GM23338 (cell line): ENCODE results near the gene XYLT1. TPM values are rescaled to one million over a fixed set of nuclear protein-coding genes. Genes with fewer than 3 reads are reported as not detected.

ENCODE experiments used
- ATAC-seq: fragments of 200-7000 bp; cut with Tn5 transposase; 3 replicates; pipeline ENCODE4 v1.9.1; 2020
- DNase-seq: peaks from one replicate; pipeline ENCODE4 v3.0.0-alpha.2; 2015; ENCODE audit warnings: low spot score
- H2AFZ ChIP-seq: fragments of 200-600 bp; sonication (generic); 2 replicates; pipeline ENCODE4 v1.8.0; 2016; ENCODE audit warnings: antibody characterized with exemption, mild to moderate bottlenecking, moderate library complexity
- H3F3A ChIP-seq: fragments of 200-600 bp; sonication (generic); replicated peaks from 2 replicates; pipeline ENCODE4 v1.8.0; 2017; ENCODE audit warnings: antibody characterized with exemption, mixed run types, low read depth
- H3K27ac ChIP-seq: fragments of 200-600 bp; sonication (generic); 2 replicates; pipeline ENCODE4 v1.6.1; 2016; ENCODE audit warnings: low read depth
- H3K27me3 ChIP-seq: fragments of 200-600 bp; sonication (generic); 2 replicates; pipeline ENCODE4 v1.8.0; 2016; ENCODE audit warnings: mild to moderate bottlenecking, mixed run types, moderate library complexity; ENCODE audit not compliant: insufficient read depth
- H3K36me3 ChIP-seq: fragments of 200-600 bp; sonication (generic); 2 replicates; pipeline ENCODE4 v1.8.0; 2016; ENCODE audit warnings: mild to moderate bottlenecking; ENCODE audit not compliant: insufficient read depth
- H3K4me1 ChIP-seq: fragments of 200-600 bp; sonication (generic); 2 replicates; pipeline ENCODE4 v1.8.0; 2016; ENCODE audit warnings: mild to moderate bottlenecking, moderate library complexity; ENCODE audit not compliant: insufficient read depth
- H3K4me2 ChIP-seq: fragments of 200-600 bp; sonication (generic); 2 replicates; pipeline ENCODE4 v1.7.1; 2017; ENCODE audit warnings: mixed run types
- H3K4me3 ChIP-seq: fragments of 200-600 bp; sonication (generic); 2 replicates; pipeline ENCODE4 v1.6.1; 2016; ENCODE audit warnings: mixed run types
- H3K79me2 ChIP-seq: fragments of 200-600 bp; sonication (generic); replicated peaks from 2 replicates; pipeline ENCODE4 v1.8.0; 2017; ENCODE audit warnings: mild to moderate bottlenecking; ENCODE audit not compliant: insufficient read depth
- H3K9me2 ChIP-seq: fragments of 200-600 bp; sonication (generic); 2 replicates; pipeline ENCODE4 v1.8.0; 2017; ENCODE audit not compliant: insufficient read depth
- H4K20me1 ChIP-seq: fragments of 200-600 bp; sonication (generic); replicated peaks from 2 replicates; pipeline ENCODE4 v1.8.0; 2017; ENCODE audit warnings: mild to moderate bottlenecking; ENCODE audit not compliant: insufficient read depth
- H3K27ac Mint-ChIP-seq: 2 replicates; pipeline ENCODE4 v1.8.0; 2020; ENCODE audit warnings: inconsistent platforms, mild to moderate bottlenecking, moderate library complexity, mixed read lengths
- H3K27me3 Mint-ChIP-seq: 3 replicates; pipeline ENCODE4 v1.8.0; 2022; ENCODE audit warnings: low read depth, mild to moderate bottlenecking, moderate library complexity, mixed read lengths, inconsistent platforms; ENCODE audit not compliant: insufficient read depth, poor library complexity
- H3K36me3 Mint-ChIP-seq: 3 replicates; pipeline ENCODE4 v1.8.0; 2021; ENCODE audit warnings: low read depth, mild to moderate bottlenecking, inconsistent platforms, moderate library complexity, mixed read lengths
- H3K4me1 Mint-ChIP-seq: 3 replicates; pipeline ENCODE4 v1.8.0; 2020; ENCODE audit warnings: mild to moderate bottlenecking, inconsistent platforms, mixed read lengths
- H3K4me3 Mint-ChIP-seq: 3 replicates; pipeline ENCODE4 v1.8.0; 2021; ENCODE audit warnings: moderate library complexity, mild to moderate bottlenecking, inconsistent platforms, mixed read lengths
- H3K9me3 Mint-ChIP-seq: 3 replicates; pipeline ENCODE4 v1.8.0; 2020; ENCODE audit warnings: moderate library complexity, mild to moderate bottlenecking, inconsistent platforms, mixed read lengths
- CREB1 ChIP-seq: fragments of 250-450 bp; sonication (Bioruptor Pico); IDR thresholded peaks from 2 replicates; pipeline ENCODE4 v1.5.0; 2020; ENCODE audit warnings: low read depth, mild to moderate bottlenecking, moderate library complexity
- EZH2 ChIP-seq: fragments of 200-600 bp; sonication (generic); IDR thresholded peaks from one replicate; pipeline ENCODE4 v1.8.0; 2017; ENCODE audit warnings: antibody characterized with exemption, mild to moderate bottlenecking, low read depth; ENCODE audit not compliant: unreplicated experiment
- EZH2phosphoT487 ChIP-seq: fragments of 200-600 bp; sonication (generic); IDR thresholded peaks from one replicate; pipeline ENCODE4 v1.8.1; 2018; ENCODE audit warnings: antibody characterized with exemption; ENCODE audit not compliant: unreplicated experiment
- JUNB ChIP-seq: IDR thresholded peaks from one replicate; pipeline ENCODE4 v1.6.1; 2016; ENCODE audit warnings: antibody characterized with exemption; ENCODE audit not compliant: unreplicated experiment
- NANOG ChIP-seq: IDR thresholded peaks from 2 replicates; pipeline ENCODE4 v1.6.1; 2016; ENCODE audit warnings: antibody characterized with exemption, borderline replicate concordance
- POLR2AphosphoS5 ChIP-seq: IDR thresholded peaks from 2 replicates; pipeline ENCODE4 v1.6.1; 2016; ENCODE audit warnings: antibody characterized with exemption, low read depth
- REST ChIP-seq: IDR thresholded peaks from one replicate; pipeline ENCODE4 v1.6.1; 2018; ENCODE audit warnings: antibody characterized with exemption; ENCODE audit not compliant: unreplicated experiment
- STAT1 ChIP-seq: IDR thresholded peaks from one replicate; pipeline ENCODE4 v1.6.1; 2016; ENCODE audit warnings: antibody characterized with exemption; ENCODE audit not compliant: unreplicated experiment
- ZNF114 ChIP-seq: fragments of 250-450 bp; sonication (Bioruptor Pico); IDR thresholded peaks from 2 replicates; pipeline ENCODE4 v1.5.0; 2020; ENCODE audit warnings: mild to moderate bottlenecking, moderate library complexity
- ZNF331 ChIP-seq: fragments of 250-450 bp; sonication (Bioruptor Pico); IDR thresholded peaks from 2 replicates; pipeline ENCODE4 v1.5.0; 2020; ENCODE audit warnings: low read depth, mild to moderate bottlenecking, moderate library complexity
- ZNF462 ChIP-seq: fragments of 250-450 bp; sonication (Bioruptor Pico); IDR thresholded peaks from 2 replicates; pipeline ENCODE4 v1.5.0; 2020; ENCODE audit warnings: mild to moderate bottlenecking, moderate library complexity
- polyA plus RNA-seq: library from polyadenylated mRNA; unstranded; fragments of >200 nt; fragmentation: Nextera tagmentation; extraction: Ambion mirVana; gene quantifications from 2 replicates; pipeline ENCODE4 v1.2.1, GENCODE V29; 2016
- total RNA-seq: library from RNA; depleted of rRNA; stranded (reverse); fragments of >200 nt; shearing (Covaris generic); gene quantifications from 2 replicates; pipeline ENCODE4 v1.2.3, GENCODE V29; 2014
- TF ChIP-seq, protein P1 (sequence below), 2 experiments: fragments of 200-600 bp in 1 of 2; sonication (generic) in 1 of 2; conservative IDR thresholded peaks; 2 replicates each; pipeline versions ENCODE4 v1.5.1 to v1.6.1; 2016 to 2017; ENCODE audit warnings: antibody characterized with exemption in 2 of 2, low read depth in 2 of 2, mild to moderate bottlenecking in 2 of 2, moderate library complexity in 1 of 2
- TF ChIP-seq, protein P2 (sequence below): IDR thresholded peaks from 2 replicates; pipeline ENCODE4 v1.6.1; 2016; ENCODE audit warnings: antibody characterized with exemption

XYLT1 gene
- total and polyA plus RNA-seq, 2 experiments from 2014 or later, result 3.5 to 24.7 TPM

DNA sequence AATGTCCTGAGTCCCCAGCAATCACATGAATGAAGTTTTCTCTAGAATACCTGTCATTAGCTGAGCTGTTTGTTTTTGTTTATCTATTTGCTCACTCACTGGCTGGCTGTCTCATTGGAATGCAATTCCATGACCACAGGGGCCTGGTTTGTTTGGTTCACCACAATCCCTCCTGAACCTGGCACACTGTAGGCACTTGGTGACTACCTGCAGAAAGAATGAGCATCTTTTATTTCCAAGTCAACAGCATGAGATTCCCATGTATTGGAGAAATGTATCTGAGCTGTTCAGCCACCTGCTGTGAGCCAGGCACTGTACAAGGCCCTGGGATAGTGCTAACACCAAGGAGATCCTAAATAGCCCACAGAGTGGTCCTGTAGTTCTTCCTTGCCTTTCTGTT, 345.1 kb downstream of the XYLT1 start:
- Mint-ChIP-seq H3K9me3 (no peaks in the 10 kb centered on the region), H3K36me3 (peaks cover 38% of the 10 kb centered on the region), H3K27me3 (no peaks in the 10 kb centered on the region), H3K4me1 (no peaks in the 10 kb centered on the region), H3K4me3 (no peak overlapping the region), H3K27ac (no peak overlapping the region)
- H3K4me2 ChIP-seq, result no peak overlapping the region
- TF ChIP-seq POLR2AphosphoS5, result no peak
- TF ChIP-seq NANOG, result no peak
- no peak for TF ChIP-seq ZNF462 (CRISPR knock-in tag)
- no peak for TF ChIP-seq ZNF331
- no peak for TF ChIP-seq JUNB
- TF ChIP-seq, protein P1, sequence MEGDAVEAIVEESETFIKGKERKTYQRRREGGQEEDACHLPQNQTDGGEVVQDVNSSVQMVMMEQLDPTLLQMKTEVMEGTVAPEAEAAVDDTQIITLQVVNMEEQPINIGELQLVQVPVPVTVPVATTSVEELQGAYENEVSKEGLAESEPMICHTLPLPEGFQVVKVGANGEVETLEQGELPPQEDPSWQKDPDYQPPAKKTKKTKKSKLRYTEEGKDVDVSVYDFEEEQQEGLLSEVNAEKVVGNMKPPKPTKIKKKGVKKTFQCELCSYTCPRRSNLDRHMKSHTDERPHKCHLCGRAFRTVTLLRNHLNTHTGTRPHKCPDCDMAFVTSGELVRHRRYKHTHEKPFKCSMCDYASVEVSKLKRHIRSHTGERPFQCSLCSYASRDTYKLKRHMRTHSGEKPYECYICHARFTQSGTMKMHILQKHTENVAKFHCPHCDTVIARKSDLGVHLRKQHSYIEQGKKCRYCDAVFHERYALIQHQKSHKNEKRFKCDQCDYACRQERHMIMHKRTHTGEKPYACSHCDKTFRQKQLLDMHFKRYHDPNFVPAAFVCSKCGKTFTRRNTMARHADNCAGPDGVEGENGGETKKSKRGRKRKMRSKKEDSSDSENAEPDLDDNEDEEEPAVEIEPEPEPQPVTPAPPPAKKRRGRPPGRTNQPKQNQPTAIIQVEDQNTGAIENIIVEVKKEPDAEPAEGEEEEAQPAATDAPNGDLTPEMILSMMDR (conservative IDR thresholded peaks at IDR 0.05; ENCODE audit: low read depth in 2 of 2), result no peak
- no peak for TF ChIP-seq EZH2
- TF ChIP-seq EZH2phosphoT487, result no peak
- TF ChIP-seq, protein P2, sequence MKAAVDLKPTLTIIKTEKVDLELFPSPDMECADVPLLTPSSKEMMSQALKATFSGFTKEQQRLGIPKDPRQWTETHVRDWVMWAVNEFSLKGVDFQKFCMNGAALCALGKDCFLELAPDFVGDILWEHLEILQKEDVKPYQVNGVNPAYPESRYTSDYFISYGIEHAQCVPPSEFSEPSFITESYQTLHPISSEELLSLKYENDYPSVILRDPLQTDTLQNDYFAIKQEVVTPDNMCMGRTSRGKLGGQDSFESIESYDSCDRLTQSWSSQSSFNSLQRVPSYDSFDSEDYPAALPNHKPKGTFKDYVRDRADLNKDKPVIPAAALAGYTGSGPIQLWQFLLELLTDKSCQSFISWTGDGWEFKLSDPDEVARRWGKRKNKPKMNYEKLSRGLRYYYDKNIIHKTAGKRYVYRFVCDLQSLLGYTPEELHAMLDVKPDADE, result no peak
- no peak for TF ChIP-seq STAT1
- TF ChIP-seq ZNF114 (CRISPR knock-in tag), result no peak
- no peak for TF ChIP-seq CREB1 (CRISPR knock-in tag)
- TF ChIP-seq REST, result no peak
- H3K27me3 ChIP-seq, result no peaks in the 10 kb centered on the region
- H2AFZ ChIP-seq, result no peak overlapping the region
- H3K4me1 ChIP-seq, result peaks cover under 1% of the 10 kb centered on the region; the same call in 1 of the 2 replicates
- H3K27ac ChIP-seq, result no peak overlapping the region
- H3F3A ChIP-seq, result no peaks in the 10 kb centered on the region
- DNase-seq, result no peak
- H4K20me1 ChIP-seq, result no peaks in the 10 kb centered on the region; the same call in 1 of the 2 replicates
- no peak for ATAC-seq
- peaks cover 12% of the 10 kb centered on the region for H3K36me3 ChIP-seq
- H3K4me3 ChIP-seq, result no peak overlapping the region
- no peaks in the 10 kb centered on the region for H3K79me2 ChIP-seq
- no peaks in the 10 kb centered on the region for H3K9me2 ChIP-seq
